Central memory CD8-positive, alpha-beta T cell (primary cell): ENCODE measurements around the gene PJA2.
A peak's percentile ranks its signal among the peaks of the same experiment; 100 is the strongest.

ENCODE experiments used
- ATAC-seq: fragments of 150-1000 bp; cut with Tn5 transposase; replicated peaks from 2 replicates; pipeline ENCODE4 v1.10.0; 2022; ENCODE audit warnings: mild to moderate bottlenecking, moderate FRiP score, moderate number of reproducible peaks; ENCODE audit not compliant: poor library complexity, severe bottlenecking; ENCODE audit errors: extremely low read depth
- DNase-seq, 2 donors: peaks; one replicate each; pipeline ENCODE4 v3.0.0; 2021; ENCODE audit warnings: low spot score in 2 of 2
- H3K27ac Mint-ChIP-seq: one replicate; pipeline ENCODE4 v1.8.0; 2022; ENCODE audit warnings: low read depth, mild to moderate bottlenecking, moderate library complexity, mixed read lengths
- H3K27me3 Mint-ChIP-seq: one replicate; pipeline ENCODE4 v1.8.0; 2022; ENCODE audit warnings: mixed read lengths
- H3K36me3 Mint-ChIP-seq: one replicate; pipeline ENCODE4 v1.8.0; 2022; ENCODE audit warnings: mild to moderate bottlenecking, moderate library complexity, mixed read lengths; ENCODE audit not compliant: insufficient read depth
- H3K4me1 Mint-ChIP-seq: one replicate; pipeline ENCODE4 v1.8.0; 2022; ENCODE audit warnings: mixed read lengths
- H3K4me3 Mint-ChIP-seq: one replicate; pipeline ENCODE4 v1.8.0; 2022; ENCODE audit warnings: mild to moderate bottlenecking, moderate library complexity, mixed read lengths
- H3K9me3 Mint-ChIP-seq: one replicate; pipeline ENCODE4 v1.8.0; 2022; ENCODE audit warnings: mixed read lengths

The PJA2 gene

GRCh38 chr5:109403469-109403868 lies 6.3 kb downstream of the PJA2 start:
- no peak overlapping the region for H3K27ac Mint-ChIP-seq

GRCh38 chr5:109399092-109399759 lies 10.5 kb downstream of the PJA2 start:
- ATAC-seq (no peak), DNase-seq (no peak)
- Mint-ChIP-seq H3K36me3 (peaks cover 11% of the 10 kb centered on the region), H3K27ac (peak overlapping the region; percentile 30), H3K27me3 (no peaks in the 10 kb centered on the region), H3K9me3 (no peaks in the 10 kb centered on the region), H3K4me3 (peak overlapping the region; percentile 55), H3K4me1 (peaks cover 55% of the 10 kb centered on the region)

More at GRCh38 chr5:109403469-109403868, 6.3 kb downstream of the PJA2 start:
- Mint-ChIP-seq H3K27me3 (no peaks in the 10 kb centered on the region), H3K4me3 (no peak overlapping the region), H3K4me1 (peaks cover 63% of the 10 kb centered on the region), H3K36me3 (peaks cover 3% of the 10 kb centered on the region), H3K9me3 (no peaks in the 10 kb centered on the region)
- DNase-seq (no peak), ATAC-seq (no peak)

GRCh38 chr5:109396965-109397364 lies 12.8 kb downstream of the PJA2 start:
- no peak for ATAC-seq
- DNase-seq, result no peak
- no peaks in the 10 kb centered on the region for H3K9me3 Mint-ChIP-seq
- no peaks in the 10 kb centered on the region for H3K27me3 Mint-ChIP-seq
- H3K27ac Mint-ChIP-seq, result no peak overlapping the region
- H3K36me3 Mint-ChIP-seq, result peaks cover 15% of the 10 kb centered on the region
- H3K4me1 Mint-ChIP-seq, result peaks cover 52% of the 10 kb centered on the region
- H3K4me3 Mint-ChIP-seq, result no peak overlapping the region

- H3K27me3 Mint-ChIP-seq, result no peaks in the 10 kb centered on the region
- peaks cover 64% of the 10 kb centered on the region for H3K4me1 Mint-ChIP-seq
- ATAC-seq, result no peak
- H3K27ac Mint-ChIP-seq, result no peak overlapping the region
- no peaks in the 10 kb centered on the region for H3K9me3 Mint-ChIP-seq
- H3K4me3 Mint-ChIP-seq, result no peak overlapping the region
- H3K36me3 Mint-ChIP-seq, result peaks cover 21% of the 10 kb centered on the region
- no peak for DNase-seq
Measured at GRCh38 chr5:109394806-109395205, 15.0 kb downstream of the PJA2 start.

- no peaks in the 10 kb centered on the region for H3K27me3 Mint-ChIP-seq
- H3K4me1 Mint-ChIP-seq, result peaks cover 89% of the 10 kb centered on the region
- H3K36me3 Mint-ChIP-seq, result peaks cover 15% of the 10 kb centered on the region
- DNase-seq (no peak), ATAC-seq (no peak)
- H3K4me3 Mint-ChIP-seq, result no peak overlapping the region
- H3K27ac Mint-ChIP-seq, result peak overlapping the region; percentile 37
- H3K9me3 Mint-ChIP-seq, result no peaks in the 10 kb centered on the region
Measured at GRCh38 chr5:109390188-109390587, 19.6 kb downstream of the PJA2 start.

- Mint-ChIP-seq H3K9me3 (no peaks in the 10 kb centered on the region), H3K4me1 (peaks cover 81% of the 10 kb centered on the region), H3K4me3 (no peak overlapping the region), H3K27me3 (no peaks in the 10 kb centered on the region), H3K36me3 (peaks cover 18% of the 10 kb centered on the region), H3K27ac (peak overlapping the region; percentile 19)
- no peak for ATAC-seq
- no peak for DNase-seq
Measured at GRCh38 chr5:109388407-109388806, 21.4 kb downstream of the PJA2 start.

GRCh38 chr5:109387408-109387974 lies 22.3 kb downstream of the PJA2 start:
- no peak for DNase-seq
- no peak overlapping the region for H3K27ac Mint-ChIP-seq
- peaks cover 76% of the 10 kb centered on the region for H3K4me1 Mint-ChIP-seq
- no peaks in the 10 kb centered on the region for H3K27me3 Mint-ChIP-seq
- no peaks in the 10 kb centered on the region for H3K9me3 Mint-ChIP-seq
- no peak overlapping the region for H3K4me3 Mint-ChIP-seq
- ATAC-seq, result no peak
- peaks cover 18% of the 10 kb centered on the region for H3K36me3 Mint-ChIP-seq

- no peaks in the 10 kb centered on the region for H3K27me3 Mint-ChIP-seq
- ATAC-seq, result no peak
- peaks cover 45% of the 10 kb centered on the region for H3K36me3 Mint-ChIP-seq
- H3K4me1 Mint-ChIP-seq, result peaks cover 26% of the 10 kb centered on the region
- no peaks in the 10 kb centered on the region for H3K9me3 Mint-ChIP-seq
- no peak for DNase-seq
- no peak overlapping the region for H3K4me3 Mint-ChIP-seq
- no peak overlapping the region for H3K27ac Mint-ChIP-seq
Measured at GRCh38 chr5:109378095-109378494, 31.7 kb downstream of the PJA2 start.

GRCh38 chr5:109374625-109375024 lies 35.1 kb downstream of the PJA2 start:
- H3K4me1 Mint-ChIP-seq, result peaks cover 47% of the 10 kb centered on the region
- no peaks in the 10 kb centered on the region for H3K9me3 Mint-ChIP-seq
- H3K27me3 Mint-ChIP-seq, result no peaks in the 10 kb centered on the region
- ATAC-seq (no peak), DNase-seq (no peak)
- peaks cover 35% of the 10 kb centered on the region for H3K36me3 Mint-ChIP-seq
- no peak overlapping the region for H3K27ac Mint-ChIP-seq
- no peak overlapping the region for H3K4me3 Mint-ChIP-seq

GRCh38 chr5:109373932-109374331 lies 35.8 kb downstream of the PJA2 start:
- H3K9me3 Mint-ChIP-seq, result no peaks in the 10 kb centered on the region
- no peak overlapping the region for H3K4me3 Mint-ChIP-seq
- H3K27me3 Mint-ChIP-seq, result no peaks in the 10 kb centered on the region
- no peak for ATAC-seq
- DNase-seq, result no peak
- H3K27ac Mint-ChIP-seq, result no peak overlapping the region
- H3K4me1 Mint-ChIP-seq, result peaks cover 45% of the 10 kb centered on the region
- H3K36me3 Mint-ChIP-seq, result peaks cover 32% of the 10 kb centered on the region

GRCh38 chr5:109370343-109370742 lies 39.4 kb downstream of the PJA2 start:
- H3K4me3 Mint-ChIP-seq, result no peak overlapping the region
- DNase-seq (no peak), ATAC-seq (no peak)
- H3K27me3 Mint-ChIP-seq, result no peaks in the 10 kb centered on the region
- peaks cover 32% of the 10 kb centered on the region for H3K36me3 Mint-ChIP-seq
- H3K4me1 Mint-ChIP-seq, result peaks cover 40% of the 10 kb centered on the region
- H3K27ac Mint-ChIP-seq, result no peak overlapping the region
- no peaks in the 10 kb centered on the region for H3K9me3 Mint-ChIP-seq

- Mint-ChIP-seq H3K4me3 (no peak overlapping the region), H3K4me1 (peaks cover 24% of the 10 kb centered on the region), H3K36me3 (peaks cover 46% of the 10 kb centered on the region)
Measured at GRCh38 chr5:109365653-109366052, 44.1 kb downstream of the PJA2 start.

GRCh38 chr5:109364977-109365376 lies 44.8 kb downstream of the PJA2 start:
- peaks cover 20% of the 10 kb centered on the region for H3K4me1 Mint-ChIP-seq
- no peak overlapping the region for H3K27ac Mint-ChIP-seq
- H3K4me3 Mint-ChIP-seq, result no peak overlapping the region
- H3K36me3 Mint-ChIP-seq, result peaks cover 45% of the 10 kb centered on the region
- ATAC-seq (no peak), DNase-seq (no peak)
- no peaks in the 10 kb centered on the region for H3K9me3 Mint-ChIP-seq
- no peaks in the 10 kb centered on the region for H3K27me3 Mint-ChIP-seq

More at GRCh38 chr5:109365653-109366052, 44.1 kb downstream of the PJA2 start:
- DNase-seq, result no peak
- ATAC-seq, result no peak
- no peaks in the 10 kb centered on the region for H3K27me3 Mint-ChIP-seq
- H3K9me3 Mint-ChIP-seq, result no peaks in the 10 kb centered on the region
- no peak overlapping the region for H3K27ac Mint-ChIP-seq
